ENCODE results near the gene PFKFB2. TPM values are rescaled to one million over a fixed set of nuclear protein-coding genes. Genes with fewer than 3 reads are reported as not detected.

The PFKFB2 gene
- total RNA-seq, 6 experiments from 2014 or later: 2.9 to 6.1 (median 5.1) TPM

DNA sequence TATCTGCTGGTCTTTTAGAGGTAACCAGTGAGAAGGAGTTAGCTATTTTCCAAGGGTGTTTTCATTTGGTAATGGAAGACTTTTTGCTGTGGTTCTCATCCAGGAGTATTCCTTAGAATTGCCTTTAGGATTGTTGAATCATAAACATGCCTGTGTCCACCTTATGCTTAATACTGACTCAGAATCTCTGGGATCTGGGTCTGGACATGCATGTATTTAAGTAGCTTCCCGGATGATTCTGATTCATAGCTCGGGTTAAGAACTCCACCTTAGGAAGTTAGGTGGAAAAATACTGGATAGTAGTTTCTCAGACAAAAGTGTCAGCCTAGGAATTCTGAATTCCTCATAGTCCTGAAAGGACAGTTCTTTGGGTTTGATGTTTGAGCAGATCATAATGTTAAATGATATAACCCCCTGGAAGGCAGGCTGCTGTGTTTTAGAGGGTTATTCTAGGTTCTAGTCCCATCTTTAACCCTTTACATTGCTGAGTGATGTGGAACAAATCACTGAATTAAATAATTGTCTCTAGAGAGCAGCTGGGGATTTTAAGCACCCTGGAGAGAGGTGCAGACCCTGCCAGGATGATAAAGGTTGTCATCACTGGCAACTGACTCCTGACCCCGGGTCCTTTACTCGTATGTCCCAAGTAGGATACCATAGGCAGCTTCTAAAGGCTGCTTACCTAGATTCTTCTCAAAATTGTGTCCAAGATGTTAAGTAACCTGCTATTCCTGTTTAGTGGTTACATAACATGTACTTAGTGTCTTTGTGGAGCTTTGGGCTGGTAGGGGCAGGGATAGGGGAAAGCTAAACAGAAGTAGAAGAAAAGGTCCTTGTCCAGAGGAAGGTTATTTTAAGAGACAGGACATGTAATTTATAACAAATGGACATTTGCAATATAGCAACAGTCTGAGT is 21.1 kb downstream of the PFKFB2 start:
- no peaks in the 10 kb centered on the region for H3K9me3 ChIP-seq
- H3K4me3 ChIP-seq: no peak overlapping the region
- ATAC-seq (no peak), DNase-seq (no peak)
- H3K36me3 ChIP-seq: peaks cover 0 to 6% (median under 1%) of the 10 kb centered on the region in 4 donors
- H3K27me3 ChIP-seq: no peaks in the 10 kb centered on the region
- 58% methylated on average over 4 of the region's 4 CpGs for WGBS (ENCODE audit: insufficient coverage, low coverage, low lambda C conversion rate, missing lambda C conversion rate)
- no peak overlapping the region for H3K27ac ChIP-seq
- peaks cover 0 to 11% (median 0%) of the 10 kb centered on the region in 4 donors for H3K4me1 ChIP-seq
- intact Hi-C loops (cut with DNase I): no loop called here
- TF ChIP-seq POLR2A (IDR thresholded peaks at IDR 0.05): no peak
- TF ChIP-seq, protein P1, sequence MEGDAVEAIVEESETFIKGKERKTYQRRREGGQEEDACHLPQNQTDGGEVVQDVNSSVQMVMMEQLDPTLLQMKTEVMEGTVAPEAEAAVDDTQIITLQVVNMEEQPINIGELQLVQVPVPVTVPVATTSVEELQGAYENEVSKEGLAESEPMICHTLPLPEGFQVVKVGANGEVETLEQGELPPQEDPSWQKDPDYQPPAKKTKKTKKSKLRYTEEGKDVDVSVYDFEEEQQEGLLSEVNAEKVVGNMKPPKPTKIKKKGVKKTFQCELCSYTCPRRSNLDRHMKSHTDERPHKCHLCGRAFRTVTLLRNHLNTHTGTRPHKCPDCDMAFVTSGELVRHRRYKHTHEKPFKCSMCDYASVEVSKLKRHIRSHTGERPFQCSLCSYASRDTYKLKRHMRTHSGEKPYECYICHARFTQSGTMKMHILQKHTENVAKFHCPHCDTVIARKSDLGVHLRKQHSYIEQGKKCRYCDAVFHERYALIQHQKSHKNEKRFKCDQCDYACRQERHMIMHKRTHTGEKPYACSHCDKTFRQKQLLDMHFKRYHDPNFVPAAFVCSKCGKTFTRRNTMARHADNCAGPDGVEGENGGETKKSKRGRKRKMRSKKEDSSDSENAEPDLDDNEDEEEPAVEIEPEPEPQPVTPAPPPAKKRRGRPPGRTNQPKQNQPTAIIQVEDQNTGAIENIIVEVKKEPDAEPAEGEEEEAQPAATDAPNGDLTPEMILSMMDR (IDR thresholded peaks at IDR 0.05): no peak

DNA sequence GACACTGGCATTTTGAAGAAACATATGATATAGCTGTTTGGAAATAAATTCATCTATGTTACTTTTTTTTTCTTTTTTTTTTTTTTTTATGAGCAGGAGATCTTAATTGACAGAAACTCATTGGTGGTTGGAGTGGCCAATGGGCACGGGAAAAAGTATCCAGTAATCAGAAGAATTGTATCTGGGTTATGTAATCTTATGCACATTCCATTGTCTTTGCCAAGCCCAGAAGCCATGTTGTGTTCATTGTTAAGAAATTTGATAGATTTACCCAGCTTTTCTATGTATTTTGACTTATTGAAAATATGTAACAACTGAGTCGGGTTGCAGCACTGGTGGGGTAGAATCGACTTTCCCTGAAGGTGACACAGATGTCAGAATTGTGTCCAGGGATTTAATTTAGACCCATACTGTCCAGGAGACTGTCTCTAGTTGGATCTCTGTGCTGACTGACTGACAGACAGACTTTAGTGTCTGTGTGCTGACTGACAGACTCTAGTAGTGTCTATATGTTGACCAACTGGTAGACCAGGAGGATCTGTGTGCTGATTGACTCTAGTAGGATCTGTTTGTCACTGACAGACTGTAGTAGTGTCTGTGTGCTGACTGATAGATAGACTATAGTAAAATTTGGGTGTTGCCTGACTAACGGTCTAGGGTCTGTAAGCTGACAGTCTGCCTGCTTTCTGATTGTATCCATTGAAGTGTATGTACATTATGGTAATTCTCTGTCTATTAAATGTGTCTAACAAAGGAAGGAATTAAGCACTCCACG is 23.3 kb downstream of the PFKFB2 start:
- whole genome bisulfite sequencing (ENCODE audit: insufficient coverage, low coverage, low lambda C conversion rate, missing lambda C conversion rate): 54% methylated on average over 4 of the region's 5 CpGs
- ATAC-seq (no peak), DNase-seq (no peak)
- peaks cover 0 to 2% (median 0%) of the 10 kb centered on the region in 4 donors for H3K36me3 ChIP-seq
- no peak for TF ChIP-seq POLR2A (IDR thresholded peaks at IDR 0.05)
- intact Hi-C loops (cut with DNase I): no loop called here
- no peak overlapping the region for H3K27ac ChIP-seq
- peaks cover 0 to 12% (median under 1%) of the 10 kb centered on the region in 4 donors for H3K4me1 ChIP-seq
- H3K4me3 ChIP-seq: no peak overlapping the region
- H3K27me3 ChIP-seq: no peaks in the 10 kb centered on the region
- H3K9me3 ChIP-seq: no peaks in the 10 kb centered on the region

DNA sequence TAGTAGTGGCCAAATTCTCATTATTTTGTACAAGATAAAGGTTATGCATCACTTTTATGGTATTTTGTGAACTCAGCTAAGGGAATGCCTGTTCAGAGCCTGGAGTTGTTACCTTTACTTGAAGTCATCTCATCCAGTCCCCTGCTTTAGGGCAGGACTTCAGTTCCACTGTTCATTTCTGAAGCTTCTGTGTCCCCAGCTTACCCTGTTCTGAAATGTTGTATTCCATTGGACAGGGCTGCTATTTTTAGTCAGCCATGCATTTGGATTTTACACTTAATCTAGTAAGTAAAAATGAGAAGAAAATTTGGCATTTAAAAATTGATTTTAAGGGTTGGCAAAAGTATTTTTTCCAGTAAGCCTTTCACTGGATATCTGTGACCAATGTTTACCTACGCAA is 23.9 kb downstream of the PFKFB2 start:
- ATAC-seq: no peak
- H3K36me3 ChIP-seq: no peaks in the 10 kb centered on the region
- no peak for DNase-seq
- H3K27ac ChIP-seq: no peak overlapping the region
- TF ChIP-seq, protein P1 (IDR thresholded peaks at IDR 0.05): no peak
- no peak for TF ChIP-seq POLR2A (IDR thresholded peaks at IDR 0.05)
- no peaks in the 10 kb centered on the region for H3K9me3 ChIP-seq
- WGBS (ENCODE audit: insufficient coverage, low coverage, low lambda C conversion rate, missing lambda C conversion rate): 94% methylated on average over 1 of the region's 1 CpG
- peaks cover 0 to 19% (median 2%) of the 10 kb centered on the region in 4 donors for H3K4me1 ChIP-seq
- intact Hi-C loops (cut with DNase I): no loop called here
- H3K4me3 ChIP-seq: no peak overlapping the region
- no peaks in the 10 kb centered on the region for H3K27me3 ChIP-seq

DNA sequence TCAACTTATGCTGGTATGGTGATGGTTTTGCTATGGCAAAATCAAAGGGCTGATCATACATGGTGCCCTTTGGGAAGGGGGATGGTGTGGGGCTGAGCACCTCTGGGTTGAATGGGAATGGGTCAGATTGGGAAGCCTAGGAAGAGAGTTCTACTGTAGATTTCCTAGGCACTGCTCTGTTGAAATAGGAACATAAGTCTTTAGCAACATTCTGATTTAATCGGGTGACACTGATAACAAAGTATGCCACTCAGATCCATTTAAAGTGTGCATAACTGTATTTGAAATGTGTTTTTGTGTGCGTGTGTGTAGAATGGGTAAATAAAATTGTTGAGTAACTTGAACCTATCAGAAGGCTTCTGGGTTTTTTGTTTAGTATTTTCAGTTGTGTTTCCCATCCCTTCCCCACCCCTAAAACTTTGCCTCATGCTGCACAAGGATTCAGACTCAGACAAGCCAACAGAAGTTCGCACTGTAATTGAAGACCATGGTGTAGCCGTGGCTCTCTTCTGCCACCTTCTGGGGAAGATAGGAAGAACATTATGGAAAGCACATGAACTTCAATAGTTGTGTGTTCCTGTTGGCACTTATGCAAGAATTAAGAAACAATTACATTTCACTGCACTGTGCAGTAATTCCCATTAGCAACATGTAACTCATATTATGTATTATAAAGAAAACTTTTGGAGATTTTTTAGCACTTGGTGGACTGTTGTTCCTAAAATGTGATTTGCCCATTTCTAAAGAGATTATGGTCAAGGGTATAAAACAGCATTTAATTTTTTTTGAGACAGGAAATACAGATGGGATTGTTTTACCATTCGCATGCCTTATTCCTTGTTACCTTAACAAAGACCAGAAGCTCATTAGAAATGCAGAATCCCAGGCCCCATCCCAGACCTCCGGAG is 24.6 kb downstream of the PFKFB2 start:
- Histone ChIP-seq H3K4me3 (no peak overlapping the region), H3K9me3 (no peaks in the 10 kb centered on the region), H3K27me3 (no peaks in the 10 kb centered on the region), H3K27ac (peak overlapping the region in 1 of 3 donors; percentile 12), H3K36me3 (no peaks in the 10 kb centered on the region), H3K4me1 (peaks cover 0 to 19% (median 2%) of the 10 kb centered on the region in 4 donors)
- no peak for TF ChIP-seq POLR2A (IDR thresholded peaks at IDR 0.05)
- TF ChIP-seq, protein P1 (IDR thresholded peaks at IDR 0.05): peak; percentile 89 to 92 (median 90)
- intact Hi-C loops (cut with DNase I): no loop called here
- 26% methylated on average over 6 of the region's 6 CpGs for WGBS (ENCODE audit: insufficient coverage, low coverage, low lambda C conversion rate, missing lambda C conversion rate)
- peak in 1 of 3 donors; percentile 73 for DNase-seq
- peak; percentile 89 to 95 (median 93) for ATAC-seq
